Measurements from ENCODE around the gene RPH3AL.

DNA sequence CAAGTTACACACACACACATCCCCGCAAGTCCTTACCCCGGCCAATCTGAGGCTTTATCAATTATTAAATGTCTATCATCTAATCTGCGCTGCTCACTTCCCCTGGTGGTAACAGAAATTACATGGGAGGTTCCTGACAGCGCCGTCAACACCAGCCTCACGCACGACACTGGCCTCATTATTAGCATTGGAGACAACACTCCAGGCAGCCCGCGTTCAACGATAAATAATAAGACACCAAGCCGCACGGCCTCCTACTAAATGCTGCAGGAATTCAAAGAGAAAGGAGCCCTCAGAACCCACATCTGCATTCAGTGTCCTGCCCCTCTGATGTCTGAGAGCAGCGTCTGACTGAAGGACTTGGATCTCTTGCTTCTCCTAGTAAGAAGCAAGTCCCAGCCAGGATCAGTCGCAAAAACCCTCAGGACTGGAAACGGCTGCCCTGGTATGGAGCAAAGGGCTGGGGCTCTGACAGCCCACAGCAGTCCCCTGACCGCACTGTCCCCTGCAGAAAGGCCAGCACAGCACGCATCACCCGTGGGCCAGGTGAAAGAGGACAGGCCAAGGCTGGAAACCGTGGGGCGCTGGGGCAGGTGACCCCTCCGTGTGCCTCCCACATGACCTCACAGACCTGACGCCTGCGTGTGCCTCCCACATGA, 7.6 kb upstream of the RPH3AL start:
- TF ChIP-seq, protein P1, sequence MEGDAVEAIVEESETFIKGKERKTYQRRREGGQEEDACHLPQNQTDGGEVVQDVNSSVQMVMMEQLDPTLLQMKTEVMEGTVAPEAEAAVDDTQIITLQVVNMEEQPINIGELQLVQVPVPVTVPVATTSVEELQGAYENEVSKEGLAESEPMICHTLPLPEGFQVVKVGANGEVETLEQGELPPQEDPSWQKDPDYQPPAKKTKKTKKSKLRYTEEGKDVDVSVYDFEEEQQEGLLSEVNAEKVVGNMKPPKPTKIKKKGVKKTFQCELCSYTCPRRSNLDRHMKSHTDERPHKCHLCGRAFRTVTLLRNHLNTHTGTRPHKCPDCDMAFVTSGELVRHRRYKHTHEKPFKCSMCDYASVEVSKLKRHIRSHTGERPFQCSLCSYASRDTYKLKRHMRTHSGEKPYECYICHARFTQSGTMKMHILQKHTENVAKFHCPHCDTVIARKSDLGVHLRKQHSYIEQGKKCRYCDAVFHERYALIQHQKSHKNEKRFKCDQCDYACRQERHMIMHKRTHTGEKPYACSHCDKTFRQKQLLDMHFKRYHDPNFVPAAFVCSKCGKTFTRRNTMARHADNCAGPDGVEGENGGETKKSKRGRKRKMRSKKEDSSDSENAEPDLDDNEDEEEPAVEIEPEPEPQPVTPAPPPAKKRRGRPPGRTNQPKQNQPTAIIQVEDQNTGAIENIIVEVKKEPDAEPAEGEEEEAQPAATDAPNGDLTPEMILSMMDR (IDR thresholded peaks at IDR 0.05; ENCODE audit: low read depth, low read length) = no peak
- TF ChIP-seq POLR2A (IDR thresholded peaks at IDR 0.05; ENCODE audit: extremely low read depth, insufficient read length) = no peak
- TF ChIP-seq, protein P2, sequence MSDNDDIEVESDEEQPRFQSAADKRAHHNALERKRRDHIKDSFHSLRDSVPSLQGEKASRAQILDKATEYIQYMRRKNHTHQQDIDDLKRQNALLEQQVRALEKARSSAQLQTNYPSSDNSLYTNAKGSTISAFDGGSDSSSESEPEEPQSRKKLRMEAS (IDR thresholded peaks at IDR 0.05; ENCODE audit: low read depth, low read length) = no peak
- TF ChIP-seq MYC (IDR thresholded peaks at IDR 0.05; ENCODE audit: low read depth, low read length) = no peak

Measured in NB4 (cell line).